GM18505 (cell line): ENCODE measurements around the gene NUDC.
"Not testable (repeated sequence)": the region's sequence is repeated elsewhere in the genome, so short reads cannot be mapped to it uniquely, and the experiment has no call there.

Experiments used
- ATAC-seq: cut with Tn5 transposase; IDR thresholded peaks from one replicate; pipeline ENCODE4 v1.9.1; 2021; ENCODE audit not compliant: unreplicated experiment
- POLR2A ChIP-seq: IDR thresholded peaks from 4 replicates; pipeline ENCODE4 v1.6.1; 2011; ENCODE audit warnings: borderline replicate concordance; ENCODE audit not compliant: insufficient read depth, insufficient read length; ENCODE audit errors: extremely low read depth

Gene NUDC

DNA sequence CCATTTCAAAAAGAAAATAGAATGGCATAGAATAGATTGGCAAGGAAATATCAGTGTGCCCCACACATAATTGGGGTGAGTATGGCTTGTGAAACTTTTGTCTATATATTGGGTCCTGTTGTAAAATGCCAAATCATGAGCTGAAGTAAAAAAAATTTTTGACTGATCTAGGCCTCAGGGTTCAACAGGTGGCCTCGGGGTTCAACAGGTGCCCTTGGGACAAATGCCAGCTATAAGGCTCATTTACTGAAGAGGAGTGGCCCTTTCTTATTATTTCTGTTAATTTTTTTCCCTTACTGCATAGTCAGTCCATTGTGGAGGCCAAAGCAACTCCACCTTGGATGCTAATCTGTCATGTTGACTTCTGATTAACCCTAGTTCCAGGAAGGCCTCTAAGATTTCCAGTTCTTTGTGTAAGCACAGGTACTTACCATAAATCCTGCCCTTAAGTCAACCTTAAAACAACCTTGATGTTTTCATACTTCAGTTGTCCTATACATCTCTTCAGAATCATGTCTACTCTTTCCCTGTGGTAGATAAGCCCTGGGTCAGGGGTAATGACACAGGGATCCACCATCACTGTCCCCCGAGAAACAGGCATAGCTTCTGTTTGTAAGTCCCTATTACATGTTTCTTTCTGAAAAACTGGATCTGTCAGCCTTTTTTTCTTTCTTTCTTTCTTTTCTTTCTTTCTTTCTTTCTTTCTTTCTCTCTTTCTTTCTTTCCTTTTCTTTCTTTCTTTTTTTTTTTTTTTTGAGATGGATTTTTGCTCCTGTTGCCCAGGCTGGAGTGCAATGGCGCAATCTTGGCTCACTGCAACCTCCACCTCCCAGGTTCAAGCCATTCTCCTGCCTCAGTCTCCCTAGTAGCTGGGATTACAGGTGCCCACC lies 55.3 kb downstream of the NUDC start:
- no peak for ATAC-seq
- TF ChIP-seq POLR2A: no peak

DNA sequence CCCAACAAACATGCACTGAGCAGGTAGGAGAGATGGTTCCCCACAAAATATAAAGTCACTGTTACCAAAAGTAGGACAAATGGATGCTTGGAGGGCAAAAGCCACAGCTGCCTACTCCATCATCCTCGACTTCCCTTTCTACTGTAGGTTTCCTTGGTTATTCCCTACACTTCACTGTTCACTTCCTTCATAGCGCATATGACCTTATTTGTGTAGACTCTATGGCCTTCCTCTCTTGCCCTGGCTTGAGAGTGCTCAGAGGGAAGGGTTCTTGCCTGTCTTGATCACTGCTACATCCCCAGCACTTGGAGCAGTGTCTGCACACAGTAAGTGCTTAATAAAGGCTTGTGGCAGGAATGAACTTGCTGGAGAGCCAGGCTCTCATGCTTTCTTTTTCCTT lies 57.4 kb downstream of the NUDC start:
- TF ChIP-seq POLR2A: no peak
- no peak for ATAC-seq

DNA sequence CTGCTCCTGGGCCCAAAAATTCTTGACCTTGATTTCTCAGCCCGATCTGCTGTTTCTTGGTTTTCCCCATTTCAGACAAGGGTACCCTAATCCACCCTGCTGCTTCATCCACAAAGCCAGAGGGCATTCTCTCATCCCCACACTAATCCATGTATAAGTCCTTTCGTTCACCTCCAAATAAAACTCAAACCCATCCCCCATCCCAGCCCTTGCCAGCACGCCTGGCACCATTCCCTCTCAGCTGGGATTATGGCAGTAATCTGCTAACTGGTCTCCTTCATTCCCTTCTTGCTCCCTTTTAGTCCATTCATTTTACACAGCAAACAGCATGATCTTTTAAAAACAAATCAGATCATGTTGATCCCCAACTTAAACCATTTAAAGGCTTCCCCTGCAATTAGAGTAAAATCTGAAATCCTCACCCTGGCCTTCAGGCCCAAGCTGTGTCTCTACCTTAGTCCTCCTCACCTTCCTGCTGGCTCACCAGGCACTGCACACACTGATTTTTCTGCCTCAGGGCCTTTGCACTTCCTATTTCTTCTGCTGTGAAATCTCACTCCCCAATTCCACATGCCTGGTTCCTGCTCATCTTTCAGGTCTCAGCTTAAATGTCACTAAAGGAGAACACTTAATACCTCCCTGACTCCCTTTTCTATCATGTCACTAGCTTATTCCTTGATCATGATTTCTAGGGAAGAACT lies 59.8 kb downstream of the NUDC start:
- no peak for TF ChIP-seq POLR2A
- ATAC-seq: no peak

DNA sequence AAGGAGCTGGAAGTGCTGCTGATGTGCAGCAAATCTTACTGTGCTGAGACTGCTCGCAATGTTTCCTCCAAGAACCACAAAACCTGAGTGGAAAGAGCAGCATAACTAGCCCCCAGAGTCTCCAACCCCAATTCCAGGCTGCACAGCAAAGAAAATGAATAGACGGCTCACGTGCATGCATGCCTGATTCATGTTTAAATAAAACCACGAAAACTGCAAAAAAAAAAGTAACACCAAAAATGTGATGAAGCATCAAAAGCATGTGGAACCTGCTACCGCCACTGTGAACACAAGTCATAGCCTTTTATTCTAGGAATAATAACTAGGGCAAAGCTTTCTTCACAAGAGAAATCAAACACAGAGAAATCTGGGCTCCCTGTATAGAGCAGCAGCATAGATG lies 62.3 kb downstream of the NUDC start:
- no peak for ATAC-seq

DNA sequence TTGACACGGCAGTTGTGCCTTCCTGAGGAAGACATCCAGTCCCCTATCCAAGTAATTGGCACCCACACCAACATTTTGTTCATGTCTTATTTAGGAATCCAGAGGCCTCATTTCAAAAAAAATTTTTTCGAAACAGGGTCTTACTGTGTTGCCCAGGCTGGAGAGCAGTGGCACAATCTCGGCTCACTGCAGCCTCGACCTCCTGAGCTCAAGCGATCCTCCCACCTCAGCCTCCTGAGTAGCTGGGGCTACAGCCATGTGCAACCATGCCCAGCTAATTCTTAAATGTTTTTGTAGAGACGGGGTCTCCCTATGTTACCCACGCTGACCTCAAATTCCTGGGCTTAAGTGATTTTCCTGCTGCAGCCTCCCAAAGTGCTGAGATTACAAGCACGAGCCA lies 62.7 kb downstream of the NUDC start:
- ATAC-seq: no peak
- no peak for TF ChIP-seq POLR2A

More for the DNA sequence above, 62.3 kb downstream of the NUDC start:
- TF ChIP-seq POLR2A: no peak

DNA sequence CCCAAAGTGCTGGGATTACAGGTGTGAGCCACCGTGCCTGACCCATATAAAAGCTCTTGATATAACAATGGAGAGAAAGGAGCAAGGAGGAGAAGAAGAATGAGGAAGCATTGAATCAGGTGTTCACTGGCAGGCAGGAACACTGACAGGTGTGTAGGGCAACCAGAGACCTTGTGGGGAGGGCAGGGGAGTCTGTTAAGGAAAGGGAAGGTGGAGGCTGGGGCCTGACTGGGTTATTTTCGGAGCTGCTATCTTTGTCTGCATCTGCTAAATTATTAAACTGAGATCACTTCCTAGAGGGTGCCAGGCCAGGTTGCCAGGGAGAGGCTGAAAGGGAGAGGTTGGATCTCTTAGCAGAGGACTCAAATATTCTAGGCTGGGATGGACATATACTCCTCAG lies 65.1 kb downstream of the NUDC start:
- TF ChIP-seq POLR2A: no peak
- no peak for ATAC-seq

DNA sequence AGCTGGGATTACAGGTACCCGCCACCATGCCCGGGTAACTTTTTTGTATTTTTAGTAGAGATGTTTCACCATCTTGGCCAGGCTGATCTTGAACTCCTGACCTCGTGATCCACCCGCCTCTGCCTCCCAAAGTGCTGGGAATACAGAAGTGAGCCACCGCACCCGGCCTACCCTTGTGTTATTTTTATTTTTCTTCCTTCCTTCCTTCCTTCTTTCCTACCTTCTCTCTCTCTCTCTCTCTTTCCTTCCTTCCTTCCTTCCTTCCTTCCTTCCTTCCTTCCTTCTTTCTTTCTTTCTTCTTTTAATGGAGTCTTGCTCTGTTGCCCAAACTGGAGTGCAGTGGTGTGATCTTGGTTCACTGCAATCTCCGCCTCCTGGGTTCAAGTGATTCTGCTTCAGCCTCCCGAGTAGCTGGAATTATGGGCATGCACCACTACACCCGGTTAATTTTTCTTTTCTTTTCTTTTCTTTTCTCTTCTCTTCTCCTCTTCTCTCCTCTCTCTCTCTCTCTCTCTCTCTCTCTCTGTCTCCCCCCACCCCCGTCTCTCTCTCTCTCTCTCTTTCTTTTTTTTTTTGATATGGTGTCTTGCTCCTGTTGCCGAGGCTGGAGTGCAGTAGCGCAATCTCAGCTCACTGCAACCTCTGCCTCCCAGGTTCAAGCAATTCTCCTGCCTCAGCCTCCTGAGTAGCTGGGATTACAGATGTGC lies 68.0 kb downstream of the NUDC start:
- ATAC-seq: not testable (repeated sequence)

DNA sequence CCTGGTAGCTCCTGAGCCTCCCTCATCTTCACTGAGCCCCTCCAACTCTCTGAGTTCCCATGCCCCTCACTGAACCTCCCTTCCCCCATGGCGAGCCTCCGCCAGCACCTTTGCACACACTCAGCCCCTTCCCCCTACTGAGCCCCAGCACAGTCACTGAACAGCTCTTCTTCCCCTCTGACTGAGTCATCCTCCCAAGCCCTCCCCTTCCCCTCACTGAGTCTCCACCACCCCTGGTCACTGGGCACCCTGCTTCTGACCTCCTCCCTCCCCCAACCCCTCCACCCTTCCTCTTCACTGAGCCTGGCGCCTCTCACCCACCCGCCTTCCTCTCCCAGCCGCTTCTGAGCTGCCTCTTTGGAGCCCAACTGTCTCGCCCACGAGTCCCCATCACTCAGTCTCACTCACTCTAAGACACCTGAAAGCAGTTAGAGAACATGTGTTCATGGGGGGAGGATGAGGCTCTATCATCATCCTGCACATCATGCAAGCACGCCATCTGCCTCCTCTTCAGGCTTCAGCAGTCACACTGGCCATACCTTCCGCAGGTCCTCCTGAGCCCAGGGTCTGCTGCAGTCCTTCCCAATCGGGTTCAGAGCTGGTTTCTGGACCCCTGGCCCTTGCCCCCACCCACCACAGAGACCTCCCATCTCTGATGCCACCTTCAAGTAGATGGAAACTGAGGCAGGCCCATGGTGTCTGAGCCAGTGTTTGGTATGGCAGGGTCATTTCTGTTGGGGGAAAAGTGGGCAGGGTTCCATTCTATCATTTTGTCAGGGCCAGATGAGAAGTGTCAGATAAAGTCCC lies 70.0 kb downstream of the NUDC start:
- TF ChIP-seq POLR2A: no peak
- ATAC-seq: no peak

DNA sequence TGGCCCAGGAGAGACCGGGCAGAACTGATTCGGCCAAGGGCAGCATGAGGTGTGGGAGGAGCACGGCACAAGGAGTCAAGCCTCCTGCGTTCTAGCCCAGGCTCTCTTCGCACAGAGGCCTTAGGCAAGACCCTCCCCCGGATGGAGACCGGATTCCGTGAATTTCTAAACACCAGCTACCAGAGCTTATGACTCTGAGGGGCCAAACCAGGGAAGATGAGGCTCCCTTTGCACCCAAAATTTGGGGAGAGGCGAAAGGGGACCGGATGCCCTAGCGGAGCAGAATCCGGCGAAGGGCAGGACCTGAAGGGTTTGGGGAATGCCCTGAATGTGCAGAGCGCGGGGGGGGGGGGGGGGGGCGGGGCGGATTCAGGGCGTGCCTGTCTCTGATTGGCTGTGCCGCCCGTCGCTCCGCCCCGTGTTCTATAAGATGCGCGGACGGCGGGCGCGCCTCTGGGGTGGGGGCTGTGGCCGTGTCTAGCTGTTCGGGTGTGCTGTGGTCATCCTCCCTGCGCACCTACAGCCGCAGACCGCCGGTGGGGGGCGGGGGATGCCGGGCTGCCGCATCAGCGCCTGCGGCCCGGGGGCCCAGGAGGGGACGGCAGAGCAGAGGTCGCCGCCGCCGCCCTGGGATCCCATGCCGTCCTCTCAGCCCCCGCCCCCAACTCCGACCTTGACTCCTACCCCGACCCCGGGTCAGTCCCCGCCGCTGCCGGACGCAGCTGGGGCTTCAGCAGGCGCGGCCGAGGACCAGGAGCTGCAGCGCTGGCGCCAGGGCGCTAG lies 71.9 kb downstream of the NUDC start, which contains the start of gene TRNP1:
TRNP1 (plus strand) TSS at position 456 of the 783 bp plus-strand sequence; CDS start at position 551, 95 bp downstream.
- TF ChIP-seq POLR2A: peak; percentile 40
- no peak for ATAC-seq

DNA sequence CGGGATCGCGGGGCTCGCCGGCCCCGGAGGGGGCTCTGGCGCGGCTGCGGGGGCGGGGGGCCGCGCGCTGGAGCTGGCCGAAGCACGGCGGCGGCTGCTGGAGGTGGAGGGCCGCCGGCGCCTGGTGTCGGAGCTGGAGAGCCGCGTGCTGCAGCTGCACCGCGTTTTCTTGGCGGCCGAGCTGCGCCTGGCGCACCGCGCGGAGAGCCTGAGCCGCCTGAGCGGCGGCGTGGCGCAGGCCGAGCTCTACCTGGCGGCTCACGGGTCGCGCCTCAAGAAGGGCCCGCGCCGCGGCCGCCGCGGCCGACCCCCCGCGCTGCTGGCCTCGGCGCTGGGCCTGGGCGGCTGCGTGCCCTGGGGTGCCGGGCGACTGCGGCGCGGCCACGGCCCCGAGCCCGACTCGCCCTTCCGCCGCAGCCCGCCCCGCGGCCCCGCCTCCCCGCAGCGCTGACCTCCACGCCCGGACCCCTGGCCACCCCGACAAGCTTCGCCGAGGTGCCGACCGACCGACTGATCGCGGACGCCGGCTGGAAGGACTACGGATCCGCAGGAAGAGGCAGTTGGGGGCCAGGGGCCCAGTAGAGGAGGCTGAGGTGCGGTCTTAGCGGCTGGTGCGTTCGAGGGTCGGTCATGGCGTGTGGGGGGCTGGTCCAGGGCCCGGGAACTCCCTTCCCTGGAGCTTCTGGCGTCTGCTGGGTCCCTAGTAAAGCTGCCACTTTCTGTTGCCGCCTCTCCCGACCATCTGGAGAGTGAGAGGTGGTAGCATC lies 72.7 kb downstream of the NUDC start:
- no peak for ATAC-seq
- TF ChIP-seq POLR2A: no peak

DNA sequence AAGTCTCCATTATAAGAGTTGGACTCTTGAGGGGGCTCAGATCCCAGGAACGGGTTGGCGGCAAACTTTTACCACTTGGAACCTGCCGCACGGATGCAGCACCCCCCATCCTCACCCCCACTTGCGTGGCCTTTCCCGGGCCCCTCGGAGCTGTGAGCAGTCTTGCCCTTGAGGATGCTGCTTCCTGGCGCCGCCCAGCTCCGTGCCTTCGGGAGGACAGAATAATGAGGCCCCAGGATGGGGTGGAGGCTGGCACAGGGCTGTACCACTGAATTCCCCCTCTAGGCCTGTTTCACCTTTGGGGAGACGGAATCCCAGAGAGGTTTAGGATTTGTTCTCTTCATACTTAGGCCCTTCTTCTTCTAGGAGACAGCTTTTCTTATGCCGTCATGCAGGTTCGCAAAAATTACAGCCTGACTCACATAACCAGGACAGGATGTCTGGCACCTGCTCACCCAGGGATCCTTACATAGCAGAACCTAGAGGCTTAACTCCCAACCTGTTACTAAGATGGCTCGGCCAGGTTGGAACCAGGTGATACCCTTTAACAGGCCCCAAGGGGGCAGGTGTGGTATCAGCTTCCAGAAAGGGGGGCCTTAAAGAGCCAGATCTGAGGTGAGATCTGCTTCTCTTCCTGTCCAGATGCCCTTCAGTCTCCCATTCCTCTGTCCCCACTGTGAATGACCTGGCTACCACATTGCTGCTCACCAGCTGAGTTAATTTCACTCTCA lies 73.4 kb downstream of the NUDC start:
- no peak for ATAC-seq
- no peak for TF ChIP-seq POLR2A
